ENCODE data around the gene CTNNA3.
"Not testable (repeated sequence)": the region's sequence is repeated elsewhere in the genome, so short reads cannot be mapped to it uniquely, and the experiment has no call there.

Gene CTNNA3

GRCh38 chr10:67246066-67246555, 449.9 kb downstream of the CTNNA3 start:
- no peak for DNase-seq (ENCODE audit: low read depth)

- DNase-seq (ENCODE audit: low read depth): no peak
These were observed 453.5 kb downstream of the CTNNA3 start for GRCh38 chr10:67242528-67242927.

GRCh38 chr10:67241451-67241850, 454.5 kb downstream of the CTNNA3 start:
- DNase-seq (ENCODE audit: low read depth): no peak

GRCh38 chr10:67239864-67240497, 456.0 kb downstream of the CTNNA3 start:
- DNase-seq (ENCODE audit: low read depth): no peak

- DNase-seq (ENCODE audit: low read depth): not testable (repeated sequence)
These were observed 465.1 kb downstream of the CTNNA3 start for GRCh38 chr10:67230680-67231500.

GRCh38 chr10:67225226-67225625, 470.8 kb downstream of the CTNNA3 start:
- DNase-seq (ENCODE audit: low read depth): no peak

GRCh38 chr10:67224553-67224952, 471.4 kb downstream of the CTNNA3 start:
- no peak for DNase-seq (ENCODE audit: low read depth)

- no peak for DNase-seq (ENCODE audit: low read depth)
These were observed 473.1 kb downstream of the CTNNA3 start for GRCh38 chr10:67222934-67223333.

- no peak for DNase-seq (ENCODE audit: low read depth)
These were observed 474.0 kb downstream of the CTNNA3 start for GRCh38 chr10:67221939-67222494.

GRCh38 chr10:67211680-67212079, 484.3 kb downstream of the CTNNA3 start:
- no peak for DNase-seq (ENCODE audit: low read depth)

GRCh38 chr10:67207923-67208322, 488.1 kb downstream of the CTNNA3 start:
- DNase-seq (ENCODE audit: low read depth): not testable (repeated sequence)

- DNase-seq (ENCODE audit: low read depth): no peak
These were observed 495.0 kb downstream of the CTNNA3 start for GRCh38 chr10:67200913-67201564.

- DNase-seq (ENCODE audit: low read depth): no peak
These were observed 520.6 kb downstream of the CTNNA3 start for GRCh38 chr10:67175354-67175753.

GRCh38 chr10:67173787-67174186, 522.2 kb downstream of the CTNNA3 start:
- no peak for DNase-seq (ENCODE audit: low read depth)

- no peak for DNase-seq (ENCODE audit: low read depth)
These were observed 524.0 kb downstream of the CTNNA3 start for GRCh38 chr10:67171970-67172369.

GRCh38 chr10:67156239-67156638, 539.8 kb downstream of the CTNNA3 start:
- no peak for DNase-seq (ENCODE audit: low read depth)

- no peak for DNase-seq (ENCODE audit: low read depth)
These were observed 544.5 kb downstream of the CTNNA3 start for GRCh38 chr10:67151471-67151870.

- DNase-seq (ENCODE audit: low read depth): no peak
These were observed 551.5 kb downstream of the CTNNA3 start for GRCh38 chr10:67144530-67144929.

GRCh38 chr10:67141300-67141699, 554.7 kb downstream of the CTNNA3 start:
- DNase-seq (ENCODE audit: low read depth): no peak

- no peak for DNase-seq (ENCODE audit: low read depth)
These were observed 555.4 kb downstream of the CTNNA3 start for GRCh38 chr10:67140641-67141040.

- DNase-seq (ENCODE audit: low read depth): no peak
These were observed 568.6 kb downstream of the CTNNA3 start for GRCh38 chr10:67127441-67127840.

- DNase-seq (ENCODE audit: low read depth): no peak
These were observed 576.3 kb downstream of the CTNNA3 start for GRCh38 chr10:67119651-67120050.

- DNase-seq (ENCODE audit: low read depth): no peak
These were observed 580.0 kb downstream of the CTNNA3 start for GRCh38 chr10:67115972-67116371.
